AG04450 (cell line): ENCODE data around the gene LTBR. TPM values are rescaled to one million over a fixed set of nuclear protein-coding genes. Genes with fewer than 3 reads are reported as not detected.

ENCODE experiments used
- CTCF ChIA-PET: fragments of 300-600, 350-600 bp; formaldehyde crosslinking; extraction: SDS; loops from one replicate; lab custom pipeline; 2022; ENCODE audit warnings: antibody characterized with exemption, inconsistent platforms; lab: Charles Lee
- POLR2A ChIA-PET: fragments of 350-600 bp; formaldehyde crosslinking; extraction: SDS; loops from one replicate; lab custom pipeline; 2021; ENCODE audit warnings: antibody characterized with exemption, inconsistent platforms; lab: Yijun Ruan, JAX
- DNase-seq: peaks from one replicate; pipeline ENCODE4 v3.0.0-alpha.2; 2011; ENCODE audit warnings: low read depth, low spot score
- H3K27ac ChIP-seq: one replicate; pipeline ENCODE4 v1.5.1; 2012; ENCODE audit warnings: low read depth, low read length, control low read depth
- H3K27me3 ChIP-seq: one replicate; pipeline ENCODE4 v1.6.0; 2012; ENCODE audit warnings: low read length; ENCODE audit not compliant: control insufficient read depth, insufficient read depth
- H3K4me3 ChIP-seq: 2 replicates; pipeline ENCODE4 v1.5.1; 2011; ENCODE audit warnings: mild to moderate bottlenecking, low read depth, low read length, control low read depth
- H3K9me3 ChIP-seq: 2 replicates; pipeline ENCODE4 v1.5.1; 2012; ENCODE audit warnings: low read length; ENCODE audit not compliant: control insufficient read depth, insufficient read depth
- polyA plus RNA-seq: library from polyadenylated mRNA; depleted of rRNA; stranded (reverse); fragments of >200 nt; gene quantifications from 2 replicates; pipeline ENCODE4 v1.2.3, GENCODE V29; 2011
- TF ChIP-seq, protein P1 (sequence below): IDR thresholded peaks from 2 replicates; pipeline ENCODE4 v1.5.1; 2011; ENCODE audit warnings: low read depth, low read length, control low read depth, inconsistent platforms

LTBR gene
- polyA plus RNA-seq, 1 experiment = 32.1 TPM

DNA sequence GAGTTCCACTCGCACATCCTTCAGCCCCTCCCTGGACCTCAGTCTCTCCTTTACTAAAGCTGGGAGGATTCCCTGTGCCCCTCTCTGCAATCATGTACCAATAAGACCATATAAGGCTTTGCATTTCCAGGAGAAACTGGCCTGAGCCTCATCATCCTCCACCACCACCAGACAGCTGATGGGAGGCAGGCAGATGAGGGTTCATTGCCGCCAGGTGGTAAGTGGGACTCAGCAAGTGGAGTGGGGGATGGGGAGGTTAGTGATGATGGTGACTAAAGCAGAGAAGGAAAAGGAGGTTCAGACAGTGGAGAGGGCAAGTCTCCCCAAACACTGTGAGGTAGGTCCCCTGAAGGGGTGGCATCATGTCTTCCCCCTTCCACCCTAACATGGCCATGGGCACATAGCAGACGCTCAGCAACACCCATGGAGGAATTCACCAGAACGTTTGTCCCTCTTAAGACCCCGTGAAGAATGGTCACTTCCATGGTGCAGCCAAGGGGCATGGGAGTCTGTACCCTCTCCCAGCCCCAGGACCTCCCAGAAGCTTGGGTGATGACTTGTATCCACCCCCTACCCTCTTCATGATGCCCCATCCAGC lies 37.6 kb upstream of the LTBR start:
- no peak for DNase-seq
- Histone ChIP-seq H3K27me3 (no peaks in the 10 kb centered on the region), H3K4me3 (no peak overlapping the region), H3K9me3 (peaks cover 7% of the 10 kb centered on the region; the same call in 1 of the 2 replicates), H3K27ac (no peak overlapping the region)
- CTCF ChIA-PET = interaction anchor here (0.9 kb wide), 1 partner anchor 31 kb away, joined by 3 read pairs; no protein-coding TSS in a partner anchor
- TF ChIP-seq, protein P1, sequence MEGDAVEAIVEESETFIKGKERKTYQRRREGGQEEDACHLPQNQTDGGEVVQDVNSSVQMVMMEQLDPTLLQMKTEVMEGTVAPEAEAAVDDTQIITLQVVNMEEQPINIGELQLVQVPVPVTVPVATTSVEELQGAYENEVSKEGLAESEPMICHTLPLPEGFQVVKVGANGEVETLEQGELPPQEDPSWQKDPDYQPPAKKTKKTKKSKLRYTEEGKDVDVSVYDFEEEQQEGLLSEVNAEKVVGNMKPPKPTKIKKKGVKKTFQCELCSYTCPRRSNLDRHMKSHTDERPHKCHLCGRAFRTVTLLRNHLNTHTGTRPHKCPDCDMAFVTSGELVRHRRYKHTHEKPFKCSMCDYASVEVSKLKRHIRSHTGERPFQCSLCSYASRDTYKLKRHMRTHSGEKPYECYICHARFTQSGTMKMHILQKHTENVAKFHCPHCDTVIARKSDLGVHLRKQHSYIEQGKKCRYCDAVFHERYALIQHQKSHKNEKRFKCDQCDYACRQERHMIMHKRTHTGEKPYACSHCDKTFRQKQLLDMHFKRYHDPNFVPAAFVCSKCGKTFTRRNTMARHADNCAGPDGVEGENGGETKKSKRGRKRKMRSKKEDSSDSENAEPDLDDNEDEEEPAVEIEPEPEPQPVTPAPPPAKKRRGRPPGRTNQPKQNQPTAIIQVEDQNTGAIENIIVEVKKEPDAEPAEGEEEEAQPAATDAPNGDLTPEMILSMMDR = no peak
- POLR2A ChIA-PET = interaction anchor here (1.2 to 2.7 kb wide), 3 partner anchors 11 to 124 kb away, joined by 6 to 19 read pairs (median 7); partner anchors contain the start of genes LTBR and VAMP1

DNA sequence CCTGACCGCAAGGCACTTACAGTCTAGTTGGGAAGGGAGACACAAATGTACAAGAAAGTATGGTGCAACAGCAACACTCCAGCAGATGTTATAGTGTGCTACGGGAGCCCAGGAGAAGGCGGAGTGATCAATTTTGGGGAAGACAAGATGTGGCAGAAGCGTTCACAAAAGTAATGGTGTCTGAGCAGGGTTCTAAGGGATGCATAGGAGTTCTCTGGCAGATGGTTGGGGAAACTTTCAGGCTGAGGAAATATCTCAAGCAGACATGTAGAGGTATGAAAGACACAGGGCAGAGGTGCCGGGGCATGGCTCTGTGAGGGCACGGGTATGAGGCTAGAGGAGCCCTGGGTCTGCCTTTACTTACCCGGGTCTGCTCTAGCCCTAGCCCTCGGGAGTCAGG lies 37.0 kb upstream of the LTBR start:
- TF ChIP-seq, protein P1 = no peak
- Histone ChIP-seq H3K27ac (no peak overlapping the region), H3K9me3 (peaks cover 3% of the 10 kb centered on the region; the same call in 1 of the 2 replicates), H3K27me3 (no peaks in the 10 kb centered on the region), H3K4me3 (no peak overlapping the region)
- no peak for DNase-seq
- CTCF ChIA-PET = no interaction called here
- POLR2A ChIA-PET = interaction anchor here (0.7 kb wide), 1 partner anchor 14 kb away, joined by 3 read pairs; no protein-coding TSS in a partner anchor

DNA sequence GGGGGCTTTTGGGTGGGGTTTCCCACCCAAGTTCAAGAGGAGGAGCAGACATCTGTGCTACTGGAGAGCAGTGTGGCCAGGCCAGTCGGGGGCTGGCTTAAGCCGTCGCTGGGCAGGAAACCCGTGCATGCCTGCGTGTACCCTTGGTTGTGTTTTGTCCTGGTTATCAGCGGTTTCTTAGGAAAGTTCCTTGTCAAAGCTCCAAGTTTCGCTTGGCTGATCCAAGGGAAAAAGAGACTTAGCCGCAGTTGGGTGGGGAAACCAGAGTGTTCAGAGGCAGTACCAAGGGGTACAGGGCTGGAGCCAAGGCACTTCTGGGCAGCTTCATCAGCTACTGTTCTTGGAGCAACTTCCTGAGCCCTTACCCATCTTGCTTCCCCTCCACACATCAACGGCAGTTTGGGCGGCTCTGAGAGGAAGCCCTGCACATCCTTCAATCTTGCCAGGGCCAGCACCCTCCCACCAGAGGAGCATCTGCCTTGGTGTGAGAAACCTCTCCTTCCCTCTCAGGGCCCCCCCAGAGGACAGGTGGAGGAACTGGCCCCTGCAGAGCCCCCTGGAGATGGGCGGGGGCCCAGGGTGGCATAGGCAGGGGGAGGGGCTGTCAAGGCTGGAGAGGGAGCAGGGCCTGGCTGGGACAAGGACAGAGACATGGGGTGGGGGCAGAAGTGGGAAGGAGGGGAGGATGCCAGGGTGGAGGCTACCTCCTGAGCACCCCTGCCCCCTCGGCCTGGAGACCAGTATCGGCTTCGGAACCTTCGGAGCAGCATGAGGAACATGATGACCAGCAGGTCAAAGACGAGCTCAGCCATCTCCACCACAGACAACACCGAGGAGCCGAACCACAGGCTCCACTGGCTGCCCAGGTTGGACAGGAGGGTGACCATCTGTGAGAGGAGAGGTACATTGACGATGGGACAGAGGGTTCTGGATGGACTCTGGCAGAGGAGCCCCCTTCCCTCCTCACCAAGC lies 36.3 kb upstream of the LTBR start:
- POLR2A ChIA-PET = interaction anchor here (0.7 kb wide), 1 partner anchor 15 kb away, joined by 3 read pairs; no protein-coding TSS in a partner anchor

DNA sequence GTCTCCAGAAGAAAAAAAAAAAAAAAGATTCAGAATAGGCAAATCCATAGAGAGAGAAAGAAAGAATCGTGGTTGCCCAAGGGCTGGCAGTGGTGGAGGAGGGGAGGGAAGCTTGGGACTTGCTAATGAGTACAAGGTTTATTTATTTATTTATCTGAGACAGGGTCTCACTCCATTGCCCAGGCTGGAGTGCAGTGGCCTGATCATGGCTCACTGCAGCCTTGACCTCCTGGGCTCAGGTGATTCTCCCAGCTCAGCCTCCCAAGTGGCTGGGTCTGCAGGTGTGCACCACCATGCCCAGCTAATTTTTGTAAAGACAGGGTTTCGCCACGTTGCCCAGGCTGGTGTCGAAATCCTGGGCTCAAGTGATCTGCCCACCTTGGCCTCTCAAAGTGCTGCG lies 32.3 kb upstream of the LTBR start:
- POLR2A ChIA-PET = no interaction called here
- CTCF ChIA-PET = no interaction called here
- Histone ChIP-seq H3K27ac (no peak overlapping the region), H3K4me3 (no peak overlapping the region), H3K27me3 (peaks cover 7% of the 10 kb centered on the region), H3K9me3 (peaks cover 3% of the 10 kb centered on the region; the same call in 1 of the 2 replicates)
- DNase-seq = no peak
- TF ChIP-seq, protein P1 = no peak

More for the DNA sequence above, 36.3 kb upstream of the LTBR start:
- Histone ChIP-seq H3K27me3 (no peaks in the 10 kb centered on the region), H3K4me3 (no peak overlapping the region), H3K9me3 (peaks cover 3% of the 10 kb centered on the region; the same call in 1 of the 2 replicates), H3K27ac (no peak overlapping the region)
- TF ChIP-seq, protein P1 = no peak
- CTCF ChIA-PET = interaction anchor here (0.5 kb wide), 1 partner anchor 357 kb away, joined by 3 read pairs; no protein-coding TSS in a partner anchor
- DNase-seq = no peak
